B cell (primary cell): ENCODE data around the gene DNAJB5. TPM values are rescaled to one million over a fixed set of nuclear protein-coding genes. Genes with fewer than 3 reads are reported as not detected.
"Not testable (repeated sequence)": the region's sequence is repeated elsewhere in the genome, so short reads cannot be mapped to it uniquely, and the experiment has no call there.

Experiments used
- ATAC-seq: fragments of 200-7000 bp; cut with Tn5 transposase; one replicate; pipeline ENCODE4 v1.10.0; 2021; ENCODE audit warnings: low read depth, mild to moderate bottlenecking, moderate number of reproducible peaks, moderate library complexity
- CTCF ChIA-PET: fragments of 350-600 bp; sonication (Branson Sonifier 250); formaldehyde crosslinking; loops from one replicate; lab custom pipeline; 2021; ENCODE audit warnings: antibody characterized with exemption, inconsistent platforms; lab: Charles Lee
- POLR2A ChIA-PET: fragments of 350-600 bp; sonication (Branson Sonifier 250); formaldehyde crosslinking; loops from one replicate; lab custom pipeline; 2021; ENCODE audit warnings: antibody characterized with exemption; lab: Charles Lee
- DNase-seq: peaks from one replicate; pipeline ENCODE4 v3.0.0; 2013
- H2AFZ ChIP-seq: 2 replicates; pipeline ENCODE4 v1.6.1; 2012; ENCODE audit warnings: mild to moderate bottlenecking, low read depth, low read length; ENCODE audit not compliant: insufficient read depth, poor library complexity, severe bottlenecking
- H3K27ac ChIP-seq, 2 donors: 1 replicate in 1 of 2; 2 replicates in 1 of 2; pipeline ENCODE4 v1.5.1; 2012 to 2013; ENCODE audit warnings: low read length in 2 of 2, mild to moderate bottlenecking in 2 of 2, moderate library complexity in 1 of 2
- H3K27me3 ChIP-seq, 4 experiments: fragments of 200-600 bp in 1 of 4; sonication (generic) in 1 of 4; replicated peaks in 1 of 4; 1 replicate in 2 of 4; 2 replicates in 2 of 4; pipeline versions ENCODE4 v1.6.1 to v1.7.0; 2013 to 2016; ENCODE audit warnings: low read length in 3 of 4, mild to moderate bottlenecking in 2 of 4, mixed read lengths in 1 of 4, moderate library complexity in 1 of 4; ENCODE audit not compliant: insufficient read depth in 4 of 4, control insufficient read depth in 3 of 4; ENCODE audit errors: control extremely low read depth in 1 of 4
- H3K36me3 ChIP-seq, 2 experiments: replicated peaks in 1 of 2; 1 replicate in 1 of 2; 2 replicates in 1 of 2; pipeline versions ENCODE4 v1.6.1 to v1.7.1; 2013; ENCODE audit warnings: low read length in 1 of 2; ENCODE audit not compliant: insufficient read depth in 2 of 2, control insufficient read depth in 1 of 2; ENCODE audit errors: control extremely low read depth in 1 of 2, extremely low read depth in 1 of 2
- H3K4me1 ChIP-seq, 2 donors: fragments of 200-600 bp in 1 of 2; sonication (generic) in 1 of 2; 1 replicate in 1 of 2; 2 replicates in 1 of 2; pipeline versions ENCODE4 v1.5.1 to v1.6.1; 2013 to 2017; ENCODE audit warnings: low read length in 2 of 2; ENCODE audit not compliant: control insufficient read depth in 2 of 2, insufficient read depth in 2 of 2
- H3K4me2 ChIP-seq: replicated peaks from 2 replicates; pipeline ENCODE3; 2012; ENCODE audit warnings: mild to moderate bottlenecking, low read depth, low read length; ENCODE audit not compliant: poor library complexity, severe bottlenecking
- H3K4me3 ChIP-seq, 5 experiments: fragments of 200-600 bp in 1 of 5; sonication (generic) in 1 of 5; 1 replicate in 3 of 5; 2 replicates in 2 of 5; pipeline versions ENCODE4 v1.5.1 to v1.7.0; 2011 to 2016; ENCODE audit warnings: low read length in 4 of 5, mild to moderate bottlenecking in 4 of 5, low read depth in 2 of 5, control low read depth in 1 of 5, moderate library complexity in 1 of 5; ENCODE audit not compliant: insufficient read depth in 1 of 5; ENCODE audit errors: control extremely low read depth in 1 of 5, extremely low read depth in 1 of 5
- H3K79me2 ChIP-seq: fragments of 200-600 bp; sonication (generic); one replicate; pipeline ENCODE4 v1.6.0; 2016; ENCODE audit warnings: low read length; ENCODE audit not compliant: control insufficient read depth, insufficient read depth
- H3K9ac ChIP-seq: fragments of 200-600 bp; sonication (generic); 2 replicates; pipeline ENCODE4 v1.6.1; 2017; ENCODE audit warnings: mild to moderate bottlenecking, low read length, moderate library complexity
- H3K9me3 ChIP-seq, 3 donors: one replicate each; pipeline versions ENCODE4 v1.6.1 to v1.7.1; 2013; ENCODE audit warnings: low read length in 2 of 3; ENCODE audit not compliant: control insufficient read depth in 2 of 3, insufficient read depth in 1 of 3; ENCODE audit errors: control extremely low read depth in 1 of 3
- H4K20me1 ChIP-seq: 2 replicates; pipeline ENCODE4 v1.6.0; 2012; ENCODE audit warnings: mild to moderate bottlenecking, low read length; ENCODE audit not compliant: insufficient read depth, control insufficient read depth, poor library complexity, severe bottlenecking
- H3K27ac Mint-ChIP-seq: one replicate; pipeline ENCODE4 v1.8.0; 2021; ENCODE audit warnings: mixed read lengths
- H3K27me3 Mint-ChIP-seq: one replicate; pipeline ENCODE4 v1.8.0; 2021; ENCODE audit warnings: mixed read lengths
- H3K4me1 Mint-ChIP-seq: one replicate; pipeline ENCODE4 v1.8.0; 2021; ENCODE audit warnings: mixed read lengths
- H3K4me3 Mint-ChIP-seq: one replicate; pipeline ENCODE4 v1.8.0; 2021; ENCODE audit warnings: mixed read lengths
- H3K9me3 Mint-ChIP-seq: one replicate; pipeline ENCODE4 v1.8.0; 2022; ENCODE audit warnings: mixed read lengths; ENCODE audit not compliant: insufficient read depth
- CTCF ChIP-seq: fragments of 200-600 bp; IDR thresholded peaks from one replicate; pipeline ENCODE4 v1.8.0; 2022; ENCODE audit warnings: antibody characterized with exemption, mild to moderate bottlenecking
- EZH2 ChIP-seq: IDR thresholded peaks from 2 replicates; pipeline ENCODE4 v1.6.1; 2012; ENCODE audit warnings: borderline replicate concordance, low read depth, mild to moderate bottlenecking, moderate library complexity, low read length; ENCODE audit not compliant: insufficient read depth, poor library complexity, severe bottlenecking
- WGBS: methylation state at CpG from one replicate; pipeline ENCODE4 v1.1.5; 2013; ENCODE audit warnings: missing lambda C conversion rate; ENCODE audit not compliant: insufficient coverage; 5-methylcytosine and 5-hydroxymethylcytosine counted together
- intact Hi-C: fragments of 100-400 bp; cut with micrococcal nuclease; formaldehyde crosslinking; loops from one replicate; pipeline ENCODE4 v1.10.0; 2022
- polyA plus RNA-seq: library from polyadenylated mRNA; depleted of rRNA; stranded (reverse); fragments of >200 nt; gene quantifications from 2 replicates; pipeline ENCODE4 v1.2.3, GENCODE V29; 2012
- total RNA-seq, 2 donors: library from RNA; stranded (reverse); fragments of 120-200 nt in 1 of 2; gene quantifications; 1 replicate in 1 of 2; 2 replicates in 1 of 2; pipeline versions ENCODE4 v1.2.3 to v1.2.4, GENCODE V29; 2013 to 2022

DNAJB5 gene
- total and polyA plus RNA-seq, 2 donors (not counting 1 experiment from before 2014, with no cell fraction given): 0.94 to 2.4 TPM

DNA sequence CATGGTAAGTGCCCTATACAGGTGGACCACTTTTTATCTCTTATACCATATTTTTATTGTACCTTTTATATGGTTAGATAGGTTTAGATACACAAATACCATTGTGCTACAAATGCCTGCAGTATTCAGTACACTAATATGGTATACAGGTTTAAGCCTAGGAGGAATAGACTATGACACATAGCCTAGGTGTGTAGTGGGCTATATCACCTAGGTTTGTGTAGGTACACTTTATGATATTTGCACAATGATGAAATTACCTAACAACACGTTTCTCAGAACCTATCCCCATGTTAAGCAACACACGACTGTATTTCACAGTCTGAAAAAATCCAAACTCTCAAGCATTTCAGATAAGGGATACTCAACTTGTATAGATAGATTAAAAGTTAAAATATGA, 41.1 kb upstream of the DNAJB5 start:
- H3K4me1 Mint-ChIP-seq: no peaks in the 10 kb centered on the region
- Histone ChIP-seq H3K4me3 (no peak overlapping the region), H3K4me2 (no peak overlapping the region), H3K4me1 (no peaks in the 10 kb centered on the region), H3K9me3 (peaks cover 0 to 2% (median 0%) of the 10 kb centered on the region in 3 donors), H2AFZ (no peak overlapping the region), H3K27me3 (peaks cover 0 to 3% (median 0%) of the 10 kb centered on the region in 4 experiments), H3K79me2 (no peaks in the 10 kb centered on the region), H4K20me1 (no peaks in the 10 kb centered on the region), H3K36me3 (no peaks in the 10 kb centered on the region), H3K9ac (no peak overlapping the region), H3K27ac (no peak overlapping the region)
- H3K27ac Mint-ChIP-seq: no peak overlapping the region
- DNase-seq: no peak
- no CpG with 5 or more reads among the region's 2 CpGs for WGBS
- intact Hi-C loops: no loop called here
- peaks cover 34% of the 10 kb centered on the region for H3K27me3 Mint-ChIP-seq
- ChIA-PET POLR2A (no interaction called here), CTCF (no interaction called here)
- no peak overlapping the region for H3K4me3 Mint-ChIP-seq
- ATAC-seq: no peak
- TF ChIP-seq EZH2 (no peak), CTCF (no peak)
- H3K9me3 Mint-ChIP-seq: no peaks in the 10 kb centered on the region

- peaks cover 37% of the 10 kb centered on the region for H3K27me3 Mint-ChIP-seq
- Histone ChIP-seq H3K36me3 (no peaks in the 10 kb centered on the region), H4K20me1 (no peaks in the 10 kb centered on the region), H3K9ac (no peak overlapping the region), H3K79me2 (no peaks in the 10 kb centered on the region), H3K4me3 (no peak overlapping the region), H3K4me1 (peaks cover 9 to 10% of the 10 kb centered on the region in 2 donors), H3K27me3 (peaks cover 0 to 27% (median 27%) of the 10 kb centered on the region in 4 experiments), H3K4me2 (no peak overlapping the region), H3K9me3 (peaks cover 0 to 5% (median 2%) of the 10 kb centered on the region in 3 donors), H2AFZ (no peak overlapping the region), H3K27ac (no peak overlapping the region)
- peaks cover 2% of the 10 kb centered on the region for H3K4me1 Mint-ChIP-seq
- TF ChIP-seq CTCF: no peak
- no peak for TF ChIP-seq EZH2
- 100% methylated on average over 1 of the region's 2 CpGs for WGBS
- H3K9me3 Mint-ChIP-seq: no peaks in the 10 kb centered on the region
- no peak overlapping the region for H3K4me3 Mint-ChIP-seq
- DNase-seq: no peak
- POLR2A ChIA-PET: no interaction called here
- intact Hi-C loops: no loop called here
- no peak for ATAC-seq
- H3K27ac Mint-ChIP-seq: no peak overlapping the region
- CTCF ChIA-PET: no interaction called here
Observed at GRCh38 chr9:34954225-34954624, 35.3 kb upstream of the DNAJB5 start.

DNA sequence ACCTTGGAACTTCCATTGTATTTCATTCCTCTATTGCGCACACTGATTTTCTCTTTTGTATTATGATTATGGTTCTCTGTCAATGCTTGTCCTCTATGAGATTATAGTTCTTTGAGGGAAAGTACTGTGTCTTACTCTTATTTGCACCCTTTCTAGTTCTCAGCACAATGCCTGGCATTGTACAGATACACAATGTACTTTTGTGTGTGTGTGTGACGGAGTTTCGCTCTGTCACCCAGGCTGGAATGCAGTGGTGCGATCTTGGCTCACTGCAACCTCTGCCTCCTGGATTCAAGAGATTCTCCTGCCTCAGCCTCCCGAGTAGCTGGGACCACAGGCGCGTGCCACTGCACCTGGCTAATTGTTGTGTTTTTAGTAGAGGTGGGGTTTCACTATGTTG, 33.5 kb upstream of the DNAJB5 start:
- H3K36me3 ChIP-seq, H3K27ac ChIP-seq, H3K4me1 Mint-ChIP-seq, H3K27ac Mint-ChIP-seq, H3K9me3 ChIP-seq, H3K4me2 ChIP-seq, CTCF ChIA-PET, H3K9ac ChIP-seq, H3K9me3 Mint-ChIP-seq, POLR2A ChIA-PET, H3K79me2 ChIP-seq, ATAC-seq, H4K20me1 ChIP-seq, intact Hi-C loops, DNase-seq, H3K4me3 ChIP-seq, H3K4me3 Mint-ChIP-seq, H2AFZ ChIP-seq: not testable (repeated sequence)
- Histone ChIP-seq H3K4me1 (peaks cover 9 to 10% of the 10 kb centered on the region in 2 donors), H3K27me3 (peaks cover 0 to 44% (median 39%) of the 10 kb centered on the region in 4 experiments)
- 78% methylated on average over 6 of the region's 7 CpGs for WGBS
- H3K27me3 Mint-ChIP-seq: peaks cover 48% of the 10 kb centered on the region
